Neural progenitor cell (in vitro differentiated cells): Measurements from ENCODE around the gene AHRR. TPM values are rescaled to one million over a fixed set of nuclear protein-coding genes. Genes with fewer than 3 reads are reported as not detected.

ENCODE experiments used
- DNase-seq: peaks from one replicate; pipeline ENCODE4 v3.0.0-alpha.2; 2016; ENCODE audit warnings: low spot score
- H2AFZ ChIP-seq: fragments of 200-600 bp; sonication (generic); replicated peaks from 2 replicates; pipeline ENCODE4 v1.6.1; 2016; ENCODE audit warnings: antibody characterized with exemption
- H3F3A ChIP-seq: fragments of 200-600 bp; sonication (generic); 2 replicates; pipeline ENCODE4 v1.6.1; 2016; ENCODE audit warnings: antibody characterized with exemption, low read depth
- H3K27ac ChIP-seq: fragments of 200-600 bp; sonication (generic); 2 replicates; pipeline ENCODE4 v1.5.1; 2016; ENCODE audit warnings: mild to moderate bottlenecking
- H3K27me3 ChIP-seq: fragments of 200-600 bp; sonication (generic); 2 replicates; pipeline ENCODE4 v1.6.1; 2016; ENCODE audit warnings: mild to moderate bottlenecking, moderate library complexity
- H3K36me3 ChIP-seq: fragments of 200-600 bp; sonication (generic); 2 replicates; pipeline ENCODE4 v1.5.1; 2016
- H3K4me1 ChIP-seq: fragments of 200-600 bp; sonication (generic); 2 replicates; pipeline ENCODE4 v1.6.1; 2016; ENCODE audit warnings: mixed run types
- H3K4me2 ChIP-seq: fragments of 200-600 bp; sonication (generic); 2 replicates; pipeline ENCODE4 v1.6.1; 2016
- H3K4me3 ChIP-seq: fragments of 200-600 bp; sonication (generic); 2 replicates; pipeline ENCODE4 v1.5.1; 2016
- H3K79me2 ChIP-seq: fragments of 200-600 bp; sonication (generic); 2 replicates; pipeline ENCODE4 v1.6.1; 2016; ENCODE audit warnings: low read depth
- H3K9ac ChIP-seq: fragments of 200-600 bp; sonication (generic); 2 replicates; pipeline ENCODE4 v1.6.1; 2016
- H3K9me3 ChIP-seq: fragments of 200-600 bp; sonication (generic); 2 replicates; pipeline ENCODE4 v1.5.1; 2016; ENCODE audit warnings: low read depth
- H4K20me1 ChIP-seq: fragments of 200-600 bp; sonication (generic); 2 replicates; pipeline ENCODE4 v1.6.1; 2016; ENCODE audit warnings: low read depth
- H3K27ac Mint-ChIP-seq: 3 replicates; pipeline ENCODE4 v1.8.0; 2021; ENCODE audit warnings: mixed read lengths
- H3K27me3 Mint-ChIP-seq: 2 replicates; pipeline ENCODE4 v1.8.0; 2022; ENCODE audit warnings: low read depth, mild to moderate bottlenecking, inconsistent platforms, moderate library complexity, mixed read lengths; ENCODE audit not compliant: insufficient read depth
- H3K36me3 Mint-ChIP-seq: 3 replicates; pipeline ENCODE4 v1.8.0; 2021; ENCODE audit warnings: mixed read lengths
- H3K4me1 Mint-ChIP-seq: 3 replicates; pipeline ENCODE4 v1.8.0; 2021; ENCODE audit warnings: mixed read lengths
- H3K4me3 Mint-ChIP-seq: 3 replicates; pipeline ENCODE4 v1.8.0; 2021; ENCODE audit warnings: mild to moderate bottlenecking, moderate library complexity, mixed read lengths
- H3K9me3 Mint-ChIP-seq: 3 replicates; pipeline ENCODE4 v1.8.0; 2020; ENCODE audit warnings: mixed read lengths
- CTCF ChIP-seq: fragments of 200-600 bp; sonication (generic); IDR thresholded peaks from 2 replicates; pipeline ENCODE4 v1.5.1; 2017; ENCODE audit warnings: antibody characterized with exemption, mild to moderate bottlenecking
- EZH2 ChIP-seq: fragments of 200-600 bp; sonication (generic); IDR thresholded peaks from 2 replicates; pipeline ENCODE4 v1.6.1; 2017; ENCODE audit warnings: antibody characterized with exemption, mild to moderate bottlenecking, moderate library complexity
- EZH2phosphoT487 ChIP-seq: fragments of 200-600 bp; sonication (generic); IDR thresholded peaks from 2 replicates; pipeline ENCODE4 v1.6.1; 2017; ENCODE audit warnings: antibody characterized with exemption
- total RNA-seq: library from RNA; depleted of rRNA; stranded (reverse); fragments of >200 nt; gene quantifications from 2 replicates; pipeline ENCODE4 v1.2.3, GENCODE V29; 2015; ENCODE audit warnings: low replicate concordance

AHRR gene
- total RNA-seq, 1 donor from 2014 or later, result 0.34 TPM

- peaks cover 12% of the 10 kb centered on the region for H3K4me1 ChIP-seq
- peaks cover 11% of the 10 kb centered on the region for H3K36me3 ChIP-seq
- no peak overlapping the region for H3K4me3 Mint-ChIP-seq
- H4K20me1 ChIP-seq, result no peaks in the 10 kb centered on the region
- peaks cover 12% of the 10 kb centered on the region for H3K9me3 ChIP-seq
- no peak overlapping the region for H3K4me3 ChIP-seq
- H3K27ac ChIP-seq, result no peak overlapping the region
- peaks cover 4% of the 10 kb centered on the region for H3K27me3 Mint-ChIP-seq
- H3K9me3 Mint-ChIP-seq, result peaks cover 7% of the 10 kb centered on the region
- peaks cover 20% of the 10 kb centered on the region for H3K79me2 ChIP-seq
- no peaks in the 10 kb centered on the region for H3K27me3 ChIP-seq
- peaks cover 17% of the 10 kb centered on the region for H3K4me1 Mint-ChIP-seq
- H3K4me2 ChIP-seq, result no peak overlapping the region
- peaks cover 45% of the 10 kb centered on the region for H3K36me3 Mint-ChIP-seq
- H3F3A ChIP-seq, result no peaks in the 10 kb centered on the region
- H2AFZ ChIP-seq, result no peak overlapping the region
- no peak overlapping the region for H3K27ac Mint-ChIP-seq
- no peak for TF ChIP-seq EZH2
- peak; percentile 70 for TF ChIP-seq CTCF
- DNase-seq, result peak; percentile 57
- H3K9ac ChIP-seq, result no peak overlapping the region
Observed at GRCh38 chr5:446883-447263, 125.4 kb downstream of the AHRR start.

- Histone ChIP-seq H2AFZ (no peak overlapping the region), H3F3A (no peaks in the 10 kb centered on the region), H3K27me3 (no peaks in the 10 kb centered on the region), H3K79me2 (peaks cover 20% of the 10 kb centered on the region), H4K20me1 (no peaks in the 10 kb centered on the region), H3K4me1 (peaks cover 6% of the 10 kb centered on the region), H3K27ac (no peak overlapping the region), H3K36me3 (peaks cover 11% of the 10 kb centered on the region), H3K9ac (no peak overlapping the region), H3K4me2 (no peak overlapping the region), H3K9me3 (peaks cover 12% of the 10 kb centered on the region), H3K4me3 (no peak overlapping the region)
- Mint-ChIP-seq H3K27ac (no peak overlapping the region), H3K4me1 (peaks cover 13% of the 10 kb centered on the region), H3K4me3 (peak overlapping the region; percentile 41), H3K27me3 (peaks cover 4% of the 10 kb centered on the region), H3K9me3 (peaks cover 13% of the 10 kb centered on the region), H3K36me3 (peaks cover 51% of the 10 kb centered on the region)
- DNase-seq, result no peak
- TF ChIP-seq EZH2 (no peak), CTCF (no peak), EZH2phosphoT487 (no peak)
Observed at GRCh38 chr5:447501-447900, 126.0 kb downstream of the AHRR start.

- Histone ChIP-seq H3K36me3 (peaks cover 11% of the 10 kb centered on the region), H3K4me2 (no peak overlapping the region), H4K20me1 (no peaks in the 10 kb centered on the region), H3K4me1 (peaks cover 6% of the 10 kb centered on the region), H3K79me2 (peaks cover 19% of the 10 kb centered on the region), H3K4me3 (no peak overlapping the region), H3K27me3 (no peaks in the 10 kb centered on the region), H3K9me3 (peaks cover 12% of the 10 kb centered on the region), H3K9ac (no peak overlapping the region), H3F3A (no peaks in the 10 kb centered on the region), H2AFZ (no peak overlapping the region), H3K27ac (no peak overlapping the region)
- TF ChIP-seq CTCF (no peak), EZH2phosphoT487 (no peak), EZH2 (no peak)
- peaks cover 2% of the 10 kb centered on the region for H3K27me3 Mint-ChIP-seq
- H3K4me3 Mint-ChIP-seq, result no peak overlapping the region
- peaks cover 16% of the 10 kb centered on the region for H3K9me3 Mint-ChIP-seq
- H3K36me3 Mint-ChIP-seq, result peaks cover 58% of the 10 kb centered on the region
- no peak overlapping the region for H3K27ac Mint-ChIP-seq
- H3K4me1 Mint-ChIP-seq, result peaks cover 13% of the 10 kb centered on the region
- no peak for DNase-seq
Observed at GRCh38 chr5:448061-448765, 126.7 kb downstream of the AHRR start.
